DMS 273 treated with DMSO at 0.1 percent for 48 hours (cell line): Measurements from ENCODE around the gene CDK13.
"Not testable (repeated sequence)": the region's sequence is repeated elsewhere in the genome, so short reads cannot be mapped to it uniquely, and the experiment has no call there.

Experiments
- DNase-seq: peaks from one replicate; lab custom pipeline; 2025; lab: John Stamatoyannopoulos, UW

Gene CDK13

GRCh38 chr7:40147371-40148246 lies 197.6 kb downstream of the CDK13 start:
- no peak for DNase-seq

GRCh38 chr7:40148247-40148580 lies 198.2 kb downstream of the CDK13 start:
- DNase-seq: not testable (repeated sequence)

GRCh38 chr7:40148671-40149070 lies 198.6 kb downstream of the CDK13 start:
- DNase-seq: no peak
